Stromal cell of bone marrow (primary cell): ENCODE data around the gene IPO9.
A peak's percentile ranks its signal among the peaks of the same experiment; 100 is the strongest.
"Not testable (repeated sequence)": the region's sequence is repeated elsewhere in the genome, so short reads cannot be mapped to it uniquely, and the experiment has no call there.

Experiments used
- DNase-seq: peaks from one replicate; pipeline ENCODE4 v3.0.0-alpha.2; 2012; ENCODE audit warnings: low read depth

IPO9 gene

DNA sequence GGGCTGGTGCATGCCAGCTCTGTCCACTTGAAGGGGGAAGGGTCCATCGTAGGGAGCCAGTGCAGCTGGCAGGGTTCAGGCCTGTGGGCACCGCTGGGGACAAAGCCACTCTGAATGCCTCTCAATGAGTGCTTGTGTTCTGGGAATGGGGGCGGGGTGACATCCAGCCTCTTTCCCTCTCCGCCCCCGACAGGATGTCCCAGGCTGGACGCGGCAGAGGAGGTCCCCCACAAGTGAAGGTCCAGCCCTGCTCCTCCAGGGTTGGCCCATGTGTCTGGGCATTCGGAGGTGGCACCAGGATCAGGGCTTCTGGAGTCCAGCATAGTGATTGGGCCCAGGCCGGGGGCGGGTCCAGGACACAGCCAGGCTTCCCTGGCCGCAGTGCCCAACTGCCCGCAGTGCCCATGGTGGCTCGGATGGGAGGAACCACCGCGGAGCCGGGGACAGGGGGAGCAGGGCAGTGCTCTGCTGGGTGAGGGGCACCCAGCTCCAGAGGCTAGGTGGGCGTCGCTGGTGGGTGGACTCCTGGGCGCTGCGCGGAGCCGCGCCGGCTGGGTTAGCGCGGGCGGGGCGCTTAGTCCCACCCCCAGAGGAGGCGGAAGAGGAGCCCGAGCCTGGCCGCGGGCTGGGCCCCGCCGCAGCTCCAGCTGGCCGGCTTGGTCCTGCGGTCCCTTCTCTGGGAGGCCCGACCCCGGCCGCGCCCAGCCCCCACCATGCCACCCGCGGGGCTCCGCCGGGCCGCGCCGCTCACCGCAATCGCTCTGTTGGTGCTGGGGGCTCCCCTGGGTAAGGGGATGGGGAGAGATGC is 59.5 kb downstream of the IPO9 start, which contains the start of gene SHISA4:
TSS of gene SHISA4 (plus strand) at position 617 of the 808 bp plus-strand sequence. CDS start at position 714, 97 bp downstream.
- peak; percentile 45 for DNase-seq

DNA sequence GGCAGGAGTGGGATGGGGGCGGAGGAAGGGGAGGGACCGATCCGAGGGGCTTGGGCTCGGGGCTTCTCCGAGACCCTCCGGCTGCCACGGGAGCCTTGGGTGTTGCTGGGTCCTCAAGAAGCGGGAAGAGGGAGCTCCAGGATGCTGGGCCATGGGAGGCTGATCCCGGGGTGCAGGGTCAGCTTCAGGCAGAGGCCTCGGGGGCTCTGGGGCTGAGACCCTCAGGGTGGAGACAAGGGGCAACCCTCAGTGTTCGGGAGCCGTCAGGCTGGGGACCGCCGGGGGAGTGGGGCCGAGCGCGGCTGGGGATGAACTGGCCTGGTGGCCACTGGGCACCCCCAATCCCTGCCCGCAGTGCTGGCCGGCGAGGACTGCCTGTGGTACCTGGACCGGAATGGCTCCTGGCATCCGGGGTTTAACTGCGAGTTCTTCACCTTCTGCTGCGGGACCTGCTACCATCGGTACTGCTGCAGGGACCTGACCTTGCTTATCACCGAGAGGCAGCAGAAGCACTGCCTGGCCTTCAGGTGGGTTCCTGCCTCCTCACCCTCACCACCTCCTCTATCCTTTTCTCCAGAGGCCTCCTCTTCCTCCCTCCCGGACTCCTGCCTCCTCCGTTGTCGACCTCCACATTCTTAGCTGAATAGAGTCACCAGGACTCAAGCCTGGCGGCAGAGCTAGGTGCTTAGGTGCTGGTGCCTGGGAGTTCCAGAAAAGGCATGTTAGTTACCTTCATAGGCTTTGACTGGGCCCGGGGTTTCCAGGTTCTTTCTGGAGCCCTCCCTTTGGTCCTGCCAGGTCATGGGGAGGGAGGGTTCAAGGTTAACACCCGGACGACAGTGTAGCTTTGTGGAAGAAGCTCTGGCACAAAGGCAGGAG is 60.4 kb downstream of the IPO9 start:
- DNase-seq, result no peak

DNA sequence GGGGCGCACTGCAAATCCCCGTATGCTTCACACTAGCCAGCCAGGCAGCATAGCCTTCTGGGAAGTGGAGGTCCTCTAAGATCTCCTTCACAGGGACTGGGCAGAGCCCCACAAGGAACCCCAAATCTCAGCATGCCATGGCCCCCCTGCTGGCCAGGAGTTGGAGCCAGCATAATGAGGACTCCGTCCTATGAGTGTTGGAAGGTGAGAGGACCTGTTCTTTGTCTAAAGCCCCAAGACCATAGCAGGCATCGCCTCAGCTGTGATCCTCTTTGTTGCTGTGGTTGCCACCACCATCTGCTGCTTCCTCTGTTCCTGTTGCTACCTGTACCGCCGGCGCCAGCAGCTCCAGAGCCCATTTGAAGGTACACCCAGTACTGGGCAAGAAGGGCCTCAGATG is 61.3 kb downstream of the IPO9 start:
- no peak for DNase-seq

DNA sequence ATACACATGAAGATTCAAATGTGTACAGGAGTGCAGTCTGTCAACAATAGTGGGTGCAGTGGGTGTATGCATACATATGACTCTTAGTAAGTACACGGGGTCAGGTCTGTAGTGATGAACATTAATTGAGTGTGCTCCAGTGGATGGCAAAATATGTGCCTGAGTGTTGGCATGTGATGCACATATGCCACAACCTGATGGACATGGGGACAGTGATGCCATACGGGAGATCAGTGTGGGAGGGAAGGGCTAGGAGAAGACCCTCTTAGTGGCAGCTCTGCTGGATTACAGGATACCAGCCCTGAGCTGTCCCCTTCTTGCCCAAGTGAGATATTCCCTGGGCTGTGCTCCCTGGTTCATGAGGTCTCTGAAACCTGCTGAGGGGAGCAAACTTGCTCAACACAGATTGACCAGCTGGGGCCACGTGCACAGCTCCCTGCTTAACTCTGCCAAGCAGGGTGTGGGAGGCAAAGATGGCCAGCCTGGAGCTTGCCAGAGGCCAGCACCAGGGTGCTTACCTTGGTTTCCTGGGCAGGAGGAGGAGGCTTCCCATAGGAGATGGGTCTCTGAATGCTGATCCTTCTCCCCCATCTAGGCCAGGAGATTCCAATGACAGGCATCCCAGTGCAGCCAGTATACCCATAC is 62.0 kb downstream of the IPO9 start:
- no peak for DNase-seq

DNA sequence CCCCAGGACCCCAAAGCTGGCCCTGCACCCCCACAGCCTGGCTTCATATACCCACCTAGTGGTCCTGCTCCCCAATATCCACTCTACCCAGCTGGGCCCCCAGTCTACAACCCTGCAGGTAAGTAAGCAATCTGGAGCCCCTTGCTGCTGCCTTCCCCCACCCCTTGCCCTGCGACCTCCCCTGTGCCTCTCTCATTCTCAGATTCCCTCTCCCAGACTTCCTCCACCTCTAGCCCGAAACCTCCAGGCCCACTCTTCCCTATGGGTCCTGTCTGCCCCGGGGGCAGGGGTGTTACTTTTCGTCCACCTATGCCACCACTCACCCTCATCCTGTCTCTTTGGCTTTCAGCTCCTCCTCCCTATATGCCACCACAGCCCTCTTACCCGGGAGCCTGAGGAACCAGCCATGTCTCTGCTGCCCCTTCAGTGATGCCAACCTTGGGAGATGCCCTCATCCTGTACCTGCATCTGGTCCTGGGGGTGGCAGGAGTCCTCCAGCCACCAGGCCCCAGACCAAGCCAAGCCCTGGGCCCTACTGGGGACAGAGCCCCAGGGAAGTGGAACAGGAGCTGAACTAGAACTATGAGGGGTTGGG is 62.6 kb downstream of the IPO9 start:
- no peak for DNase-seq

DNA sequence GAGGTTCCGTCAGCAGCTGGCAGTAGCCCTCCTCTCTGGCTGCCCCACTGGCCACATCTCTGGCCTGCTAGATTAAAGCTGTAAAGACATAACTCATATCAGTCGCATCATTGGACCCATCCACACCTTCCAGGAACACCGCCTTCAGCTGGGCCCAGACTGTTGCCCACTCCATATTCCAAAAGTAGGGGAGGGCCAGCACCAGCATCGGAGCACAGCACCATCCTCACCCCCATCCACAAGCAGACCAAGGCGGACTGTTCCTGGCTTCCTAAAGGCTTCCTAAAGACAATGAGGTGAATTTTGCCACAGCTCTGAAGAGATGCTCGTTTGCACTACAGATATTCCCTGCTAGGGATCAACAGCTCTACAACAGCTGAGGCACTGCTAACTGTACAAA is 63.3 kb downstream of the IPO9 start:
- DNase-seq, result no peak

DNA sequence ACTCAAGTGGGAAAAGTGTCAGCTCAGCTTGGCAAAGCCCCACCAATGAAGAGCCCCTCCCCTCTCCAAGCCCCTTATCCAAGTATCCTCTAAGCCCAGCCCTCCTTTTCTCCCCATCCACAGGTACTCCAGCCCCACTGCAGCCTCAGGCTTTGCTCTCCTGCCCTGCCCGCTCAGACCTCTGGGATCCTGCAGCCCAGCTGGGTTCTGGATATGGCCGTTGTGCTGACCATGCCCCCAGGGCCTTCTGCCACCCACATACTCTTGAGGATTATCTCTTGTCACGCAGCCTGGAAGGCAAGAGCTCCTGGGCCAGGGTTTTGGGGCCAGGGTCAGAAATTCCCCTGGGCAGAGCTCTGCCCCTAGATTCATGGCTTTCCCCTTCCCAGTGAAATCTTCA is 64.5 kb downstream of the IPO9 start:
- no peak for DNase-seq

DNA sequence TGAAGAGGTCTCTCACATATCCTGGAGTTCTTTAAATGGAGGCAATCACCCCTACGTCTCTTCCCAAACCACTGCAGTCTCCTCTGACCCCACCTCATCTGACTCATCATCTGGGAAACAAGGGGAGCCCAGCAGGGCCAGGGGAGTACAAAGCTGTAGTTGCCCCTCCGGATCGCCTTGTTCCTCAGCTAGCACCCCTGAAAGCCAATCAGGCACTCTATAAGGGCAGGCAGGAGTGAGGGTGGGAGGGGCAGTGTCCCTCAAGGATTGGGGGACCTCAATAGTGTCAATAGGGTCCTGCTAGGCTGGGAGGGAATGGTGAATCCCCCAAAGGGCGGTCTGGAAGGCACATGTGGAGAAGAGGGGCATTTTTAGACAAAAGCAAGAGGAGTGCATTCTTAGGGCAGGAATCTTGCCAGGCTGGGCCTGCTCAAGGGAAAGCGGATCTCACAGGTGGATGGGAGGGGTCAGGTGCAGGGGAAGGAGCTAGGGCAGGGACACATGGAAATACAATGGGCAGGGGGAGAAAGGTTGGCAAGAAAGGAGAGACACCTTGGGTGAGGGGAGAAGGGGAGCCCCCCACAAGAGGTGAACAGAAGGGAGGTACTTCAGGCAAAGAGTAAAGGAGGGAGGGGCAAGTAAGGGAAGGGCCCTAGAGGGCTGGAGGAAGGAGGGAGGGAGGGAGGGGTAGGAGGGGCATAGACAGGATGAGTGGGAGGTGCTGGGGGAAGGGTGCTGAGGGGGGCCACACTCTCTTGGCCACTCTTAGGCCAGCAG is 65.6 kb downstream of the IPO9 start:
- DNase-seq, result no peak

DNA sequence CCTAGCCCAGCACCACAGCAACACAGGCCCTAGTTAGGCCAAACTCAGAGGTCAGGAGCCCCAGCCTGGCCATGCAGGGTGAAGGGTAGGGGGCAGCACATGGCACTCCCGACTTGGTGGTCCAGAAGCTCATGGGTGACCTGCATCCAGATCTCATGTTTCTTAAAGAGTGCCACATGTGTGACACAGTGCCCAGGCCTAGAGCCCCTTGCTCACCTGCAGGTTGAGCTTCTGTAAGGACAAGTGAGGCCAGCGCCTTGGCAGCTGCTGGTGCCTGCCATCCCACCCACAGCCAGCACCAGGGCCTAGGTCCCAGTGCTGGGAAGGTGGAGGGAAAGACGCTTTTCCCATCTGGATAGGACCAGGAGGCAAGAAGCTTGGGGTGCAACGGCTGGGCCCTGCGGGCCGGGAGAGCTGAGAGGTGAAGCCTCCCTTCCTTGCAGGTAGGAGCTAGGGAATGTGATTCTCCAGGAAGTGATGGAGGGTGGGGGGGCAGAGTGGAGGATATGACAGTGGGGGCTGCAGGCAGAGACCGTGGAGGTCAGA is 66.2 kb downstream of the IPO9 start:
- no peak for DNase-seq

DNA sequence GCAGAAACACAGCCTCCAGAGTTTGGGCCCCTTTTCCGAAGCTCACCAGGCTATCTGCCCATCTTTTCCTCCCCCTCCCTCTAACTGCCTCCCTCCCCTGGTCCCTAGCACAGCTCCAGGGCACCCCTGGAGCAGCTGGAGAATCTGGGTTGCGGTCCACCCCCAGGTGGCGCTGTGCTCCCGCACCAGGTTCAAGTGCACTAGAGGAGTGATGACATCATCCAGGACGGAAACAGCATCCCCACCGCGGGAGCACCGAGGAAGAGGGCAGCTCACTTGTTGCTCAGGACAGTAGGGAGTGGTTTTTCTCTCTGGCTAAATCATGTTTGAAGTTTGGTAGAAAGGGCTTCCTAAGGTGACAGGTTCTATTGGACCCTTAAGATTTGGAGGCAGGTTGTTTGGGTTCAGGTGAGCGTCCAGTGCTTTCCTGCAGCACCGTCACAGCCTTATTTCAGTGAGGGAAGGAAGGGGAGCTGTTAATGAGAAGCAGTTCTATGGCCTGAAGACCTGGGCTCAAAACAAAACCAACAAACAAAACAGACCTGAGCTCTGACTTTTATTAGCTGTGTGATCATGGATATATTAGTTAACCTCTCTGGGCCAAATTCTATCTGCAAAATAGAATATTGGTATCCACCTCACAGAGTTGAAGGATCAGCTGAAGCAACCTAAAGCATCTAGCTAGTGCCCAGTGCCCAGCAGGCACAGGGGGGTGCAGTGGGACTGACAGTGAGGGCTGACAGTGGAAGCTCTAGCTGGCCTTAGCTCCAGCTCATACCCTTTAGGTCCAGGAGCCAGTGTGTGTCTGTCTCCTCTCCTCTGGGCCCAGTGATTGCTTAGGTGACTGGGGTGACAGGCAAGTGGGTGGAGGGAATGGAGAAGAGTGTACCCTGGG is 67.2 kb downstream of the IPO9 start:
- DNase-seq, result peak; percentile 76

DNA sequence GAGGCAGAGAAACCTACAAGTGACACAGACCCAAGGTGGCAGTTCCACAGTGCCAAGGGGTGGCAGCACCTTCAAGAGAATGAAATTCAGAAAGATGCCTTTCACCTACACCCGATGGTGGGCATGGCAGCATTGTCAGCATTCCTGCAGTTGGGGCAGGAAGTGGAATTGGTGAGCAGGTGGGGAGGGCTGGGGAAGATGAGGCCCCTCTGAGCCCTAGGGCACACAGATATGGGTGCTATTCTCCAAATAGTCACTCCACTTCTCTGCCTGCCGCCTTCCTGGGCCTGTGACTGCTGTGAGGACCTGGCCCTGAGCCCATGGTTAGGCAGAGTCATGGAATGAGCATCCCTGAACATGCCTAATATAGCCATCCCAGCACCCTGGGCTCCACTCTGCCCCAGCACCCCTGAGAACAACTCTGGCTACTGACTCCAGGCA is 68.0 kb downstream of the IPO9 start:
- peak; percentile 50 for DNase-seq

DNA sequence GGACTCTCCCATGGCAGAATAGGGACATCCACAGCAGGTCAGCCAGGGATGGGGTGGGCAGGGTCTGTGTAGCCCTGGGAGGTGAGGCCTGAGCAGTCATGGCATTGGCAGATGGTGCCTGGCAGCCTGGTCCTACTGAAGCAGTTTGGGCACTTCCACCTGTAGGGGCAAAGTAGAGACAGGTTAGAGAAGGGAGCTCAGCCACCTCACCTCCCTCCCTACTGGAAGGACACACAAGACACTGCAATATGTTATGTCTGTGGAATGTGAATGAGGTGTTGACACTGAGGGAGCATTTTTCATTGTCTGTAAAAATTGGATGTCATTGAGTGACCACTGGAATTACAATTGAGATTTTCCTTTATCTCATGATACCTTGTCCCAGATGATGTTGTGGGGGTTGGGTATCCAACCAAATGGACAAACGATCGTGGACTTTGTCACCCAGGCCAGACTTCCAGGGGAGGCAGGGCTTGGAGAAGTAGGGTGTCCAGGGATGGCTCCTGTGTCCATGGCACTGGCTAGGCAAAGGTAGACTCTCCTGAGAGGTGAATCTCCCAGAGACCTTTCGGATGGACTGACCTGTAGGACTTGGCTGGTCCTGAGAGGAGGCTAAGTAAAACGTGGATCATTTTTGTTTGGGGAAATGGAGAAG is 69.4 kb downstream of the IPO9 start:
- no peak for DNase-seq

DNA sequence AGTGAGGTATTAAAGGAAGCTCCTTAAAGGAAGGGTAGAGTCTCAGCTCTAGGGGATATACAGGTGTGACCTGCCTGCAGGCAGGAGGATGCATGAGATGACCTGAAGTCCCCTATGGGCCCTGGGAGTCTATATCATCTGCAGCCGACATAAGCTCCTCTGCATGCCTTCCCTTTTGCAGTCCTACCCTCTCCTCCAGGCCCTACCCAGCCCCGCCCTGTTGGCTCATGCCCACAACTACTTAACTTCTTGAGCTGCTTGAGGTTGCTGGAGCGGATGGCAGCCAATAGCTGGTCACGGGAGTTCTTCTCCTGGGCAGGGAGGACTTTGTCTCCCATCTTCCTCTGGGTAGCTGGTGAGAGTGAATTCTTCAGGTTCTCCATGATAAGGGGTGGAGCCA is 70.0 kb downstream of the IPO9 start:
- DNase-seq, result no peak

DNA sequence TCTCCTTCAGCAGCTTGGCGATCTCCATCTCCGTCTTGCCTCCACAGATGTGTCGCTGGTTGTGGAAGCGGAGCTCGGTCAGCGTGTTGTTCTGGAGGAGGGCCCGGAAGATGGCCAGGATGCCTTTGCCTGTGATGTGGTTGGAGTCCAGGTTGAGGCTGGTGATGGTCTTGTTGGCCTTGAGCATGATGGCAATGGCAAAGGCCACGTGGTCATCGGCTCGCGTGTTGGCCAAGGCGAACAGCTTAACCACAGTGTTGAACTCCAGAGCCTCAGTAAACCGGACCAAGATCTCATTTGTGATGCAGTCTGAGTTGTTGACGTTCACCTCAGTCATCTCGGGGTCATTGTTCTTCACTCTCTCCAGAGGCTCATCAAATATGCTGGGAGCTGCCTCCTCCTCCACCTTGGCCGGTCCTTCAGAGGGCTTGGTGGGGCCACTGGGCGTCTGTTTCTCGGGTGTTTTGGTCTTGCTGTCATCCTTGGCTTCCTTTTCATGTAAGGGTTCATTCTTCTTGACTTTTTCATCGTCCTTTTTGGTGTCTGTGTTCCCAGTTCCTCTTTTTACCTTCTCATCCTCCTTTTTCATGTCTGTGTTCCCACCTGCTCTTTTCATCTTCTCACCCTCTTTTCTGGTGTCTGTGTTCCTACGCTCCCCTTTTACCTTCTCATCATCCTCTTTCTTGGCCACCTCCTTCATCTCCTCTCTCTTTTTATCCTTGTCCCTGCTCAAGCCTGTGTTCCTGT is 70.9 kb downstream of the IPO9 start:
- DNase-seq, result no peak

DNA sequence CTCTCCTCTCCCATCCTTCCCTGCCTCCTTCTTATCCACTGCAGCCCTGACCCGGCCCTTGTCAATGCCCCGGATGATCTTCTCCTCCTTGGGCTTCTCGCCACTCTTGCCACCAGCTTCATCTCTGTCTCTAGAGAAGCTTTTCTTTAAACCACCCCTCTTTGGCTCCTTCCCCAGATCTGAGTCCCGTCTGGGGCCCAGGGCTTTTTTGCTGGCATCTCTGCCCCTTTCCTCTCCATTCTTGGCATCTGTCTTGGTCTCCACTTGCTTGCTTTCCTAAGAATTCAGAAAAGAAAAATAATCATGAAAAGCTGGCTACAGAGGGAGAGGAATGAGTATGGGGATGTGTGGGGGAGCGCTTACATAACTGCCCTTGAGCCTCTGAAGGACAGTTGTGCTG is 71.5 kb downstream of the IPO9 start:
- no peak for DNase-seq

DNA sequence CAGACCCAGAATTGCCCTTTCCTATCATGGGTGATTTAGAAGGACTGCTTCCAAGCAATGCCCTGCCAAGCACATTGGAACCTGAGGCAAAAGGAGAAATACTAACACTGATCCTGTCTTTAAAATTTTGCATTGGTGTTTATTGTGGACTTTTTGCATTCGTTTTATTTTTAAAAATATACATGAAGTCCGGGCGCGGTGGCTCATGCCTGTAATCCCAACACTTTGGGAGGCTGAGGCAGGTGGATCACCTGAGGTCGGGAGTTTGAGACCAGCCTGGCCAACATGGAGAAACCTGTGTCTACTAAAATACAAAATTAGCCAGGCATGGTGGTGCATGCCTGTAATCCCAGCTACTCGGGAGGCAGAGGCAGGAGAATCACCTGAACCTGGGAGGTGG is 72.1 kb downstream of the IPO9 start:
- DNase-seq, result not testable (repeated sequence)

DNA sequence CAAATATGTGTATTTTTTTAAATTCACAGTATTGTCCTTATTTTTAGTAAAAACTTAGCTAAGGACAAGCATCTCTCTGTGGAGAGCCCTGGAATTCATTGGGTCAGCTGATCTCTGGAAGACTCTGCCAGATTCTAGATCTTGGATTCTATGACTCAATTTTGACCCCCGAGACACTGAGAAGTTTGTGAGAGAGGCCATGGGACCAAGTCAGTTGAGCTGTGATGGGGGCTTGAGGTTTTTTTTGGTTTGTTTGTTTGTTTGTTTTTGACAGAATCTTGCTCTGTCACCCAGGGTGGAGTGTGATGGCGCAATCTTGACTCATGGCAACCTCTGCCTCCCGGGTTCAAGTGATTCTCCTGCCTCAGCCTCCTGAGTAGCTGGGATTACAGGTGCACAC is 73.2 kb downstream of the IPO9 start:
- peak; percentile 56 for DNase-seq

DNA sequence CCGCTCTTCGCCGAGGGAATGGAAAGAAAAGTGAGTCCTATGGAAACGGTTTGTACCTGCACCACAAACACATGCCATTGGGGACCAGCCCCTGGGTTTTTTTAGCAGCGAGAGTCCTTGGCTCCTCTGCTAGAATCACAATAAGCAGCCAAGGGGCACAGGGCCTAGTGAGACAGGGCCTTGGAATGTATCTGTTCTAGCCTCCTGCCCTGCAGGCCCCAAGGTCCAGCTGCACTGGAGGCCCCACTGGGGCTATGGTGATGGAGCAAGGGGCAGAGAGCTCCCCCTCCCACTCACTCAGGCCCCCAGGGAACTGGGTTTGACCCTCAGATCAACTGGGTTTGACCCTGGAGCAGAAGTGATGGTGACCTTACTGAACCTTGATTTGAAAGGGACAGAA is 74.2 kb downstream of the IPO9 start:
- DNase-seq, result peak; percentile 49

DNA sequence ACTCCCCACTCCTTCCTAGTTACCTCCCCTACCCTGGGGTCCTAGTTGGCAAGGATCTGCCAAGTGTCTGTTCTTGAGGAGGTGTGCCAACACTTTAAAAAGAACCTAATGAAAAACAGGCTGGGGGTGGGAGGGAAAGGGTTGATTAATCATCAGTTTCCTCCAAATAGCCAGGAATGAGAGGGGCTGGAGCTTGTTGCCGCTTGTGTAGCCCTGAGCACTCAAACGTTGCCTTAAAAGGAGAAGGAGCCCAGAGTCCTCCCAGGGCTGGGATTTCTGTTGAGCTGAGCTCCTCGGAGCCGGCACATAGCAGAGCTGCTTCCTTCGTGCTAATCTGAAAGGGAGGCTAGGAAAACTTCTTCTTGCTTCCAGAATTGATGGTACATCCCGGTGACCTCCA is 75.6 kb downstream of the IPO9 start:
- peak; percentile 83 for DNase-seq
